A204.1 (cell line): ENCODE measurements around the gene FAM78A.
"Not testable (repeated sequence)": the region's sequence is repeated elsewhere in the genome, so short reads cannot be mapped to it uniquely, and the experiment has no call there.

ENCODE experiments used
- FAIRE-seq: peaks from 2 replicates; lab custom pipeline; 2012; peaks lifted over from hg19 to GRCh38; lab: Jason Lieb, UNC

FAM78A gene

GRCh38 chr9:131280660-131281059, 4.3 kb upstream of the FAM78A start:
- no peak for FAIRE-seq

GRCh38 chr9:131279863-131280570, 3.7 kb upstream of the FAM78A start:
- FAIRE-seq, result no peak

- FAIRE-seq, result no peak
Observed at GRCh38 chr9:131279196-131279862, 3.0 kb upstream of the FAM78A start.

GRCh38 chr9:131278702-131279111, 2.4 kb upstream of the FAM78A start:
- FAIRE-seq, result no peak

GRCh38 chr9:131277910-131278701, 1.8 kb upstream of the FAM78A start:
- no peak for FAIRE-seq

GRCh38 chr9:131277287-131277909, 1.1 kb upstream of the FAM78A start:
- no peak for FAIRE-seq

- FAIRE-seq, result no peak
Observed at GRCh38 chr9:131276891-131277286, 579 bp upstream of the FAM78A start.

- no peak for FAIRE-seq
Observed at GRCh38 chr9:131275332-131276093, 797 bp downstream of the FAM78A start.

GRCh38 chr9:131274674-131275331, 1.5 kb downstream of the FAM78A start:
- FAIRE-seq, result no peak

- no peak for FAIRE-seq
Observed at GRCh38 chr9:131273856-131274673, 2.2 kb downstream of the FAM78A start.

- FAIRE-seq, result no peak
Observed at GRCh38 chr9:131273146-131273855, 3.0 kb downstream of the FAM78A start.

GRCh38 chr9:131272212-131272611, 4.1 kb downstream of the FAM78A start:
- FAIRE-seq, result no peak

GRCh38 chr9:131271506-131271931, 4.8 kb downstream of the FAM78A start:
- no peak for FAIRE-seq

GRCh38 chr9:131271016-131271273, 5.4 kb downstream of the FAM78A start:
- FAIRE-seq, result not testable (repeated sequence)

GRCh38 chr9:131270171-131271015, 5.9 kb downstream of the FAM78A start:
- FAIRE-seq, result no peak

GRCh38 chr9:131266266-131267229, 9.8 kb downstream of the FAM78A start:
- FAIRE-seq, result no peak

GRCh38 chr9:131264231-131264630, 12.1 kb downstream of the FAM78A start:
- FAIRE-seq, result no peak

- no peak for FAIRE-seq
Observed at GRCh38 chr9:131263701-131264100, 12.6 kb downstream of the FAM78A start.
